WTC11 (cell line): Measurements from ENCODE around the gene SLX4. TPM values are rescaled to one million over a fixed set of nuclear protein-coding genes. Genes with fewer than 3 reads are reported as not detected.

Experiments used
- ATAC-seq: fragments of 200-7000 bp; cut with Tn5 transposase; 2 replicates; pipeline ENCODE4 v1.10.0; 2021; ENCODE audit warnings: mild to moderate bottlenecking, moderate library complexity
- CTCF ChIA-PET: fragments of 300-600 bp; sonication (Branson Sonifier 250); formaldehyde crosslinking; loops from one replicate; lab custom pipeline; 2021; ENCODE audit warnings: antibody characterized with exemption; lab: Charles Lee
- POLR2A ChIA-PET: fragments of 350-600 bp; sonication (Branson Sonifier 250); formaldehyde crosslinking; loops from one replicate; lab custom pipeline; 2021; ENCODE audit warnings: antibody characterized with exemption; lab: Charles Lee
- DNase-seq: peaks from one replicate; pipeline ENCODE4 v3.0.0; 2021; ENCODE audit warnings: low spot score
- H3K27ac Mint-ChIP-seq: 2 replicates; pipeline ENCODE4 v1.8.0; 2021; ENCODE audit warnings: mixed read lengths
- H3K27me3 Mint-ChIP-seq: 2 replicates; pipeline ENCODE4 v1.8.0; 2021; ENCODE audit warnings: low read depth, mild to moderate bottlenecking, moderate library complexity, mixed read lengths
- H3K36me3 Mint-ChIP-seq: 2 replicates; pipeline ENCODE4 v1.8.0; 2021; ENCODE audit warnings: mixed read lengths
- H3K4me1 Mint-ChIP-seq: 2 replicates; pipeline ENCODE4 v1.8.0; 2022; ENCODE audit warnings: mixed read lengths
- H3K4me3 Mint-ChIP-seq: 2 replicates; pipeline ENCODE4 v1.8.0; 2021; ENCODE audit warnings: mild to moderate bottlenecking, moderate library complexity, mixed read lengths
- H3K9me3 Mint-ChIP-seq: 2 replicates; pipeline ENCODE4 v1.8.0; 2021; ENCODE audit warnings: mixed read lengths
- ATF3 ChIP-seq: sonication (generic); formaldehyde crosslinking; conservative IDR thresholded peaks from 2 replicates; pipeline ENCODE4 v1.8.1; 2022; ENCODE audit warnings: mild to moderate bottlenecking, missing genetic modification reagents
- ATF6 ChIP-seq: sonication (generic); formaldehyde crosslinking; IDR thresholded peaks from 2 replicates; pipeline ENCODE4 v1.8.1; 2023; ENCODE audit warnings: mild to moderate bottlenecking, missing genetic modification reagents
- CREM ChIP-seq: sonication (generic); formaldehyde crosslinking; IDR thresholded peaks from 2 replicates; pipeline ENCODE4 v1.8.1; 2022; ENCODE audit warnings: mild to moderate bottlenecking, missing genetic modification reagents, moderate library complexity
- GTF2I ChIP-seq: fragments of 250-450 bp; sonication (Bioruptor Pico); conservative IDR thresholded peaks from 2 replicates; pipeline ENCODE4 v1.4.0; 2021; ENCODE audit warnings: mild to moderate bottlenecking
- JUN ChIP-seq: sonication (generic); formaldehyde crosslinking; IDR thresholded peaks from 2 replicates; pipeline ENCODE4 v1.8.0; 2023; ENCODE audit warnings: mild to moderate bottlenecking, missing genetic modification reagents
- MXD4 ChIP-seq: fragments of 250-450 bp; sonication (Bioruptor Pico); IDR thresholded peaks from 2 replicates; pipeline ENCODE4 v1.8.0; 2021; ENCODE audit warnings: mild to moderate bottlenecking, moderate library complexity, borderline replicate concordance
- MYBL2 ChIP-seq: sonication (generic); formaldehyde crosslinking; IDR thresholded peaks from 2 replicates; pipeline ENCODE4 v1.8.1; 2023; ENCODE audit warnings: mild to moderate bottlenecking, moderate library complexity, missing genetic modification reagents
- NFATC4 ChIP-seq: fragments of 250-450 bp; sonication (Bioruptor Pico); IDR thresholded peaks from 2 replicates; pipeline ENCODE4 v1.9.0; 2021; ENCODE audit warnings: mild to moderate bottlenecking
- NFYB ChIP-seq: sonication (generic); formaldehyde crosslinking; conservative IDR thresholded peaks from 2 replicates; pipeline ENCODE4 v1.8.0; 2022; ENCODE audit warnings: low read depth, missing genetic modification reagents
- NR2C2 ChIP-seq: sonication (generic); formaldehyde crosslinking; IDR thresholded peaks from 2 replicates; pipeline ENCODE4 v1.8.0; 2022; ENCODE audit warnings: mild to moderate bottlenecking, missing genetic modification reagents
- PRRX2 ChIP-seq: fragments of 250-450 bp; sonication (Bioruptor Pico); IDR thresholded peaks from 2 replicates; pipeline ENCODE4 v1.8.0; 2021; ENCODE audit warnings: mild to moderate bottlenecking
- ZNF219 ChIP-seq: sonication (generic); formaldehyde crosslinking; IDR thresholded peaks from 2 replicates; pipeline ENCODE4 v1.8.0; 2023; ENCODE audit warnings: missing genetic modification reagents, mild to moderate bottlenecking, borderline replicate concordance
- ZNF232 ChIP-seq: sonication (generic); formaldehyde crosslinking; IDR thresholded peaks from 2 replicates; pipeline ENCODE4 v1.8.0; 2022; ENCODE audit warnings: mild to moderate bottlenecking, missing genetic modification reagents
- ZNF263 ChIP-seq: sonication (generic); formaldehyde crosslinking; IDR thresholded peaks from 2 replicates; pipeline ENCODE4 v1.8.1; 2022; ENCODE audit warnings: low read depth, mild to moderate bottlenecking, moderate library complexity, missing genetic modification reagents
- ZNF317 ChIP-seq: sonication (generic); formaldehyde crosslinking; IDR thresholded peaks from 2 replicates; pipeline ENCODE4 v1.8.1; 2023; ENCODE audit warnings: low read depth, mild to moderate bottlenecking, moderate library complexity, missing genetic modification reagents, borderline replicate concordance
- ZNF423 ChIP-seq: fragments of 250-450 bp; sonication (Bioruptor Pico); IDR thresholded peaks from 2 replicates; pipeline ENCODE4 v2.1.2; 2022; ENCODE audit warnings: mild to moderate bottlenecking, moderate library complexity
- ZNF425 ChIP-seq: fragments of 250-450 bp; sonication (Bioruptor Pico); conservative IDR thresholded peaks from 2 replicates; pipeline ENCODE4 v1.9.0; 2021; ENCODE audit warnings: mild to moderate bottlenecking
- total RNA-seq: library from RNA; stranded (reverse); gene quantifications from 3 replicates; pipeline ENCODE4 v1.2.3, GENCODE V29; 2021

The SLX4 gene
- total RNA-seq, 1 experiment from 2014 or later: 16.7 TPM

- no peak for TF ChIP-seq MXD4
- TF ChIP-seq NFYB (CRISPR knock-in tag): no peak
- TF ChIP-seq NR2C2 (CRISPR knock-in tag): no peak
- no peak for TF ChIP-seq ZNF263
- TF ChIP-seq, all 79 proteins: peak for 0
Observed at GRCh38 chr16:3542601-3543373, 68.6 kb downstream of the SLX4 start (continued).

GRCh38 chr16:3541527-3542155 lies 69.8 kb downstream of the SLX4 start:
- no peaks in the 10 kb centered on the region for H3K27me3 Mint-ChIP-seq
- H3K4me3 Mint-ChIP-seq: no peak overlapping the region
- peak overlapping the region; percentile 53; the same call in 1 of the 2 replicates for H3K27ac Mint-ChIP-seq

GRCh38 chr16:3538222-3538621 lies 73.2 kb downstream of the SLX4 start:
- H3K4me1 Mint-ChIP-seq: peaks cover 8% of the 10 kb centered on the region
- CTCF ChIA-PET: no interaction called here
- H3K36me3 Mint-ChIP-seq: peaks cover 13% of the 10 kb centered on the region; the same call in 1 of the 2 replicates
- DNase-seq: no peak
- no peak overlapping the region for H3K4me3 Mint-ChIP-seq
- POLR2A ChIA-PET: no interaction called here
- TF ChIP-seq ZNF425 (CRISPR knock-in tag): no peak
- no peak for TF ChIP-seq NFATC4
- TF ChIP-seq ATF3 (CRISPR knock-in tag): no peak
- no peak for TF ChIP-seq CREM (CRISPR knock-in tag)
- TF ChIP-seq, all 79 proteins: peak for 0
- no peak for ATAC-seq
- Mint-ChIP-seq H3K9me3 (no peaks in the 10 kb centered on the region), H3K27me3 (no peaks in the 10 kb centered on the region), H3K27ac (no peak overlapping the region)

More at GRCh38 chr16:3541527-3542155, 69.8 kb downstream of the SLX4 start:
- DNase-seq (no peak), ATAC-seq (peak; percentile 56)
- CTCF ChIA-PET: no interaction called here
- peaks cover 8% of the 10 kb centered on the region; the same call in 1 of the 2 replicates for H3K36me3 Mint-ChIP-seq
- TF ChIP-seq GTF2I (CRISPR knock-in tag) (peak; percentile 60; the same call in 1 of the 2 replicates), MYBL2 (no peak), ZNF423 (CRISPR knock-in tag) (peak; percentile 53)
- H3K4me1 Mint-ChIP-seq: peaks cover 8% of the 10 kb centered on the region
- POLR2A ChIA-PET: no interaction called here
- H3K9me3 Mint-ChIP-seq: no peaks in the 10 kb centered on the region

GRCh38 chr16:3536851-3537250 lies 74.6 kb downstream of the SLX4 start:
- TF ChIP-seq ATF6 (no peak), ZNF317 (no peak), JUN (no peak), PRRX2 (CRISPR knock-in tag) (no peak), ZNF219 (CRISPR knock-in tag) (no peak), ZNF232 (CRISPR knock-in tag) (no peak)
- H3K36me3 Mint-ChIP-seq: peaks cover 20% of the 10 kb centered on the region; the same call in 1 of the 2 replicates
- no peak for DNase-seq
- no peak overlapping the region for H3K27ac Mint-ChIP-seq
- POLR2A ChIA-PET: no interaction called here
- peaks cover 4% of the 10 kb centered on the region for H3K4me1 Mint-ChIP-seq
- ATAC-seq: no peak
- H3K4me3 Mint-ChIP-seq: no peak overlapping the region
- CTCF ChIA-PET: interaction anchor here (0.9 kb wide), 1 partner anchor 9 kb away, joined by 3 read pairs; no protein-coding TSS in a partner anchor
- H3K27me3 Mint-ChIP-seq: no peaks in the 10 kb centered on the region
- no peaks in the 10 kb centered on the region for H3K9me3 Mint-ChIP-seq
